ENCODE results near the gene SLC43A1. TPM values are rescaled to one million over a fixed set of nuclear protein-coding genes. Genes with fewer than 3 reads are reported as not detected.

Gene SLC43A1
- total RNA-seq, 1 donor from 2014 or later = 3.3 TPM

- DNase-seq (ENCODE audit: low spot score in 2 of 2, unreplicated experiment in 2 of 2) = no peak
- Mint-ChIP-seq H3K36me3 (no peaks in the 10 kb centered on the region), H3K4me3 (no peak overlapping the region), H3K4me1 (no peaks in the 10 kb centered on the region), H3K27me3 (ENCODE audit: low read depth) (peaks cover 32% of the 10 kb centered on the region), H3K9me3 (no peaks in the 10 kb centered on the region), H3K27ac (no peak overlapping the region)
- no peak for TF ChIP-seq CTCF (IDR thresholded peaks at IDR 0.05; ENCODE audit: unreplicated experiment)
Measured at GRCh38 chr11:57508341-57509170, 6.9 kb downstream of the SLC43A1 start.

GRCh38 chr11:57506522-57506921 lies 9.0 kb downstream of the SLC43A1 start:
- Mint-ChIP-seq H3K9me3 (no peaks in the 10 kb centered on the region), H3K27ac (no peak overlapping the region), H3K36me3 (no peaks in the 10 kb centered on the region), H3K27me3 (ENCODE audit: low read depth) (peaks cover 11% of the 10 kb centered on the region), H3K4me3 (no peak overlapping the region), H3K4me1 (no peaks in the 10 kb centered on the region)
- DNase-seq (ENCODE audit: low spot score in 2 of 2, unreplicated experiment in 2 of 2) = no peak
- no peak for TF ChIP-seq CTCF (IDR thresholded peaks at IDR 0.05; ENCODE audit: unreplicated experiment)

GRCh38 chr11:57504511-57504910 lies 11.0 kb downstream of the SLC43A1 start:
- no peak for DNase-seq (ENCODE audit: low spot score in 2 of 2, unreplicated experiment in 2 of 2)
- H3K27me3 Mint-ChIP-seq (ENCODE audit: low read depth) = peaks cover 6% of the 10 kb centered on the region
- H3K4me1 Mint-ChIP-seq = peaks cover 8% of the 10 kb centered on the region
- H3K9me3 Mint-ChIP-seq = no peaks in the 10 kb centered on the region
- H3K36me3 Mint-ChIP-seq = no peaks in the 10 kb centered on the region
- no peak for TF ChIP-seq CTCF (IDR thresholded peaks at IDR 0.05; ENCODE audit: unreplicated experiment)
- H3K4me3 Mint-ChIP-seq = no peak overlapping the region
- H3K27ac Mint-ChIP-seq = no peak overlapping the region

- Mint-ChIP-seq H3K4me3 (no peak overlapping the region), H3K9me3 (no peaks in the 10 kb centered on the region), H3K36me3 (no peaks in the 10 kb centered on the region), H3K27ac (no peak overlapping the region), H3K4me1 (peaks cover 12% of the 10 kb centered on the region), H3K27me3 (ENCODE audit: low read depth) (no peaks in the 10 kb centered on the region)
- TF ChIP-seq CTCF (IDR thresholded peaks at IDR 0.05; ENCODE audit: unreplicated experiment) = no peak
- no peak for DNase-seq (ENCODE audit: low spot score in 2 of 2, unreplicated experiment in 2 of 2)
Measured at GRCh38 chr11:57502870-57503269, 12.6 kb downstream of the SLC43A1 start.

- Mint-ChIP-seq H3K27ac (no peak overlapping the region), H3K4me1 (peaks cover 12% of the 10 kb centered on the region)
Measured at GRCh38 chr11:57502376-57502775, 13.1 kb downstream of the SLC43A1 start.

More at GRCh38 chr11:57502376-57502775, 13.1 kb downstream of the SLC43A1 start:
- no peaks in the 10 kb centered on the region for H3K9me3 Mint-ChIP-seq
- DNase-seq (ENCODE audit: low spot score in 2 of 2, unreplicated experiment in 2 of 2) = no peak
- H3K4me3 Mint-ChIP-seq = no peak overlapping the region
- H3K36me3 Mint-ChIP-seq = no peaks in the 10 kb centered on the region
- no peak for TF ChIP-seq CTCF (IDR thresholded peaks at IDR 0.05; ENCODE audit: unreplicated experiment)
- no peaks in the 10 kb centered on the region for H3K27me3 Mint-ChIP-seq (ENCODE audit: low read depth)
